ENCODE measurements around the gene CFAP46. TPM values are rescaled to one million over a fixed set of nuclear protein-coding genes. Genes with fewer than 3 reads are reported as not detected.

Gene CFAP46
- total and polyA plus RNA-seq, 2 of the 8 experiments (the other 6 are each of a cell fraction or from before 2014, with no cell fraction given) = 2.6 to 4.8 TPM

GRCh38 chr10:132986076-132986475 lies 43.7 kb upstream of the CFAP46 start:
- no peak for TF ChIP-seq EZH2 (IDR thresholded peaks at IDR 0.05; ENCODE audit: low read depth, low read length, severe bottlenecking)
- TF ChIP-seq SP2 (IDR thresholded peaks at IDR 0.05; ENCODE audit: low read length) = no peak
- TF ChIP-seq CBX5 (IDR thresholded peaks at IDR 0.05; ENCODE audit: low read depth, low read length) = no peak
- no peak for TF ChIP-seq USF2 (IDR thresholded peaks at IDR 0.05; ENCODE audit: low read length)
- TF ChIP-seq CBX8 (IDR thresholded peaks at IDR 0.05; ENCODE audit: borderline replicate concordance, low read depth, low read length) = no peak
- H3K9ac ChIP-seq (replicated peaks in 1 of 4; ENCODE audit: extremely low read depth in 1 of 4, low read depth in 3 of 4, low read length in 3 of 4) = no peak overlapping the region
- no peaks in the 10 kb centered on the region for H3K79me2 ChIP-seq (ENCODE audit: control insufficient read depth in 1 of 2, insufficient read depth in 2 of 2, low read length in 2 of 2)
- no peak overlapping the region for H3K23ac ChIP-seq (ENCODE audit: insufficient read length)
- no peak overlapping the region for H2BK15ac ChIP-seq (ENCODE audit: low read length)
- H3K4me1 ChIP-seq (replicated peaks in 1 of 4; ENCODE audit: control insufficient read depth in 3 of 4, insufficient read depth in 4 of 4, low read length in 3 of 4) = peaks cover 0 to 9% (median 1%) of the 10 kb centered on the region in 4 experiments; a peak in 1 of 7 replicates
- no peak overlapping the region for H3K56ac ChIP-seq (replicated peaks; ENCODE audit: insufficient read length, low read depth, low read length)
- H4K8ac ChIP-seq (ENCODE audit: extremely low read depth, insufficient read depth, low read length) = no peak overlapping the region
- H2AFZ ChIP-seq (ENCODE audit: low read length) = no peak overlapping the region
- FAIRE-seq = no peak
- no peaks in the 10 kb centered on the region for H4K20me1 ChIP-seq (replicated peaks in 1 of 2; ENCODE audit: control insufficient read depth in 1 of 2, insufficient read depth in 2 of 2, low read length in 2 of 2)
- H3K18ac ChIP-seq (ENCODE audit: extremely low read depth, low read length) = no peak overlapping the region
- no peak for DNase-seq (ENCODE audit: low read depth in 1 of 2, low spot score in 2 of 2)
- no peak overlapping the region for H3K14ac ChIP-seq (ENCODE audit: insufficient read length)
- 94% methylated on average over 6 of the region's 8 CpGs; no CpG with 5 or more reads in 1 of the 2 experiments for WGBS, 2 experiments (ENCODE audit: extremely low coverage in 1 of 2, insufficient coverage in 1 of 2, insufficient read length in 1 of 2, insufficient replicate concordance in 2 of 2, low coverage in 1 of 2, low lambda C conversion rate in 2 of 2, missing lambda C conversion rate in 1 of 2)
- no peak overlapping the region for H2BK12ac ChIP-seq (ENCODE audit: low read depth, low read length)
- no peaks in the 10 kb centered on the region for H3K9me3 ChIP-seq (ENCODE audit: insufficient read depth in 2 of 2, low read depth in 1 of 2, low read length in 1 of 2)
- no peaks in the 10 kb centered on the region for H3K23me2 ChIP-seq (ENCODE audit: low read depth, low read length)
- no peak overlapping the region for H2BK120ac ChIP-seq (replicated peaks; ENCODE audit: low read depth, low read length)
- ChIA-PET CTCF (ENCODE audit: partially characterized antibody) (interaction anchor here (0.6 to 3.3 kb wide), 5 partner anchors 9 to 157 kb away, joined by 3 to 9 read pairs (median 3); no protein-coding TSS in a partner anchor), POLR2A (ENCODE audit: partially characterized antibody) (interaction anchor here (0.7 kb wide), 1 partner anchor 193 kb away, joined by 3 read pairs; no protein-coding TSS in a partner anchor)
- H4K91ac ChIP-seq (replicated peaks; ENCODE audit: insufficient read length, low read length) = no peak overlapping the region
- no peaks in the 10 kb centered on the region for H3K79me1 ChIP-seq (ENCODE audit: low read depth, low read length)
- no peak overlapping the region for H3K4me2 ChIP-seq (ENCODE audit: insufficient read depth in 1 of 2, low read depth in 2 of 2, low read length in 2 of 2)
- no peak overlapping the region for H4K5ac ChIP-seq (ENCODE audit: insufficient read length, low read depth, low read length)
- H3K36me3 ChIP-seq (ENCODE audit: control insufficient read depth in 2 of 4, insufficient read depth in 4 of 4, low read length in 3 of 4) = no peaks in the 10 kb centered on the region
- no peaks in the 10 kb centered on the region for H3K27me3 ChIP-seq (replicated peaks in 1 of 4; ENCODE audit: control insufficient read depth in 3 of 4, extremely low read depth in 1 of 4, insufficient read depth in 3 of 4, low read length in 3 of 4)
- no peak overlapping the region for H3K27ac ChIP-seq (ENCODE audit: low read depth, low read length)
- H3K4ac ChIP-seq (replicated peaks; ENCODE audit: insufficient read length, low read depth, low read length) = no peak overlapping the region
- H2BK20ac ChIP-seq (ENCODE audit: low read length) = no peak overlapping the region
- no peak overlapping the region for H3K4me3 ChIP-seq (ENCODE audit: extremely low read depth in 1 of 4, insufficient read depth in 2 of 4, low read depth in 3 of 4, low read length in 4 of 4)
- no peak overlapping the region for H2BK5ac ChIP-seq (ENCODE audit: low read depth, low read length)
- no peak overlapping the region for H2AK5ac ChIP-seq (ENCODE audit: low read depth, low read length)
